Mesenchymal stem cell (in vitro differentiated cells and primary cell): ENCODE measurements around the gene ALPL.

ENCODE experiments used
- DNase-seq: peaks from one replicate; pipeline ENCODE4 v3.0.0-alpha.2; 2013
- H2AFZ ChIP-seq: one replicate; pipeline ENCODE4 v1.6.1; 2013; ENCODE audit warnings: low read depth, mild to moderate bottlenecking, control low read depth, inconsistent platforms, low read length, moderate library complexity
- H2AK5ac ChIP-seq: 2 replicates; pipeline ENCODE4 v1.6.1; 2013; ENCODE audit warnings: low read length, moderate library complexity, mild to moderate bottlenecking, inconsistent platforms; ENCODE audit not compliant: severe bottlenecking
- H2BK120ac ChIP-seq: one replicate; pipeline ENCODE4 v1.6.1; 2013; ENCODE audit warnings: low read depth, mild to moderate bottlenecking, inconsistent platforms, low read length, moderate library complexity
- H2BK12ac ChIP-seq, 2 experiments: one replicate each; pipeline ENCODE4 v1.6.1; 2013; ENCODE audit warnings: inconsistent platforms in 2 of 2, low read length in 2 of 2, mild to moderate bottlenecking in 2 of 2, moderate library complexity in 2 of 2, control low read depth in 1 of 2
- H2BK15ac ChIP-seq: one replicate; pipeline ENCODE4 v1.6.1; 2013; ENCODE audit warnings: mild to moderate bottlenecking, low read depth, inconsistent platforms; ENCODE audit not compliant: poor library complexity, severe bottlenecking
- H2BK5ac ChIP-seq: 2 replicates; pipeline ENCODE4 v1.6.1; 2013; ENCODE audit warnings: low read depth, mild to moderate bottlenecking, low read length, control low read depth, inconsistent platforms; ENCODE audit not compliant: poor library complexity, severe bottlenecking
- H3K14ac ChIP-seq, 2 experiments: one replicate each; pipeline ENCODE4 v1.6.1; 2013; ENCODE audit warnings: inconsistent platforms in 2 of 2, low read length in 2 of 2, control low read depth in 1 of 2, mild to moderate bottlenecking in 1 of 2, moderate library complexity in 1 of 2
- H3K18ac ChIP-seq, 2 experiments: one replicate each; pipeline ENCODE4 v1.6.1; 2013; ENCODE audit warnings: inconsistent platforms in 2 of 2, low read length in 2 of 2, control low read depth in 1 of 2, low read depth in 1 of 2, mild to moderate bottlenecking in 1 of 2
- H3K23ac ChIP-seq, 2 experiments: one replicate each; pipeline ENCODE4 v1.6.1; 2013; ENCODE audit warnings: inconsistent platforms in 2 of 2, low read length in 2 of 2, mild to moderate bottlenecking in 2 of 2, moderate library complexity in 2 of 2, control low read depth in 1 of 2
- H3K27ac ChIP-seq: 2 replicates; pipeline ENCODE4 v1.5.1; 2013; ENCODE audit warnings: mild to moderate bottlenecking, moderate library complexity, low read length, control low read depth, inconsistent platforms; ENCODE audit not compliant: poor library complexity, severe bottlenecking
- H3K27me3 ChIP-seq, 2 experiments: 2 replicates each; pipeline versions ENCODE4 v1.6.1 to v1.7.0; 2013; ENCODE audit warnings: low read length in 2 of 2, mild to moderate bottlenecking in 2 of 2, moderate library complexity in 2 of 2, control low read depth in 1 of 2, inconsistent platforms in 1 of 2; ENCODE audit not compliant: control insufficient read depth in 1 of 2, insufficient read depth in 1 of 2
- H3K36me3 ChIP-seq, 2 experiments: 2 replicates each; pipeline versions ENCODE4 v1.6.1 to v1.7.0; 2013; ENCODE audit warnings: low read length in 2 of 2, control low read depth in 1 of 2, inconsistent platforms in 1 of 2, low read depth in 1 of 2, mild to moderate bottlenecking in 1 of 2; ENCODE audit not compliant: insufficient read depth in 2 of 2, control insufficient read depth in 1 of 2
- H3K4ac ChIP-seq, 2 experiments: one replicate each; pipeline ENCODE4 v1.6.1; 2013; ENCODE audit warnings: inconsistent platforms in 2 of 2, low read length in 2 of 2, mild to moderate bottlenecking in 2 of 2, moderate library complexity in 2 of 2, control low read depth in 1 of 2, low read depth in 1 of 2
- H3K4me1 ChIP-seq: 2 replicates; pipeline ENCODE4 v1.6.1; 2013; ENCODE audit warnings: low read depth, low read length, control low read depth; ENCODE audit not compliant: control insufficient read depth, insufficient read depth
- H3K4me2 ChIP-seq: 2 replicates; pipeline ENCODE4 v1.6.1; 2013; ENCODE audit warnings: low read length, mild to moderate bottlenecking, inconsistent platforms; ENCODE audit not compliant: poor library complexity, severe bottlenecking
- H3K4me3 ChIP-seq, 2 experiments: 2 replicates each; pipeline versions ENCODE4 v1.5.1 to v1.7.0; 2013; ENCODE audit warnings: low read length in 2 of 2, mild to moderate bottlenecking in 2 of 2, control low read depth in 1 of 2, low read depth in 1 of 2; ENCODE audit not compliant: insufficient read depth in 1 of 2
- H3K79me1 ChIP-seq: replicated peaks from 2 replicates; pipeline ENCODE4 v1.6.1; 2013; ENCODE audit warnings: mild to moderate bottlenecking, control low read depth, low read length, inconsistent platforms; ENCODE audit not compliant: poor library complexity, severe bottlenecking
- H3K9ac ChIP-seq: 2 replicates; pipeline ENCODE4 v1.7.0; 2013; ENCODE audit warnings: mild to moderate bottlenecking, low read length, moderate library complexity
- H3K9me3 ChIP-seq: 2 replicates; pipeline ENCODE4 v1.7.0; 2013; ENCODE audit warnings: mild to moderate bottlenecking, low read length; ENCODE audit not compliant: control insufficient read depth
- H4K8ac ChIP-seq: one replicate; pipeline ENCODE4 v1.6.1; 2013; ENCODE audit warnings: inconsistent platforms, mild to moderate bottlenecking, low read length, moderate library complexity
- H4K91ac ChIP-seq: one replicate; pipeline ENCODE4 v1.6.1; 2013; ENCODE audit warnings: mild to moderate bottlenecking, low read length, inconsistent platforms
- WGBS: methylation state at CpG from one replicate; pipeline ENCODE4 v1.1.7; 2013; ENCODE audit warnings: mixed read lengths; 5-methylcytosine and 5-hydroxymethylcytosine counted together

ALPL gene

DNA sequence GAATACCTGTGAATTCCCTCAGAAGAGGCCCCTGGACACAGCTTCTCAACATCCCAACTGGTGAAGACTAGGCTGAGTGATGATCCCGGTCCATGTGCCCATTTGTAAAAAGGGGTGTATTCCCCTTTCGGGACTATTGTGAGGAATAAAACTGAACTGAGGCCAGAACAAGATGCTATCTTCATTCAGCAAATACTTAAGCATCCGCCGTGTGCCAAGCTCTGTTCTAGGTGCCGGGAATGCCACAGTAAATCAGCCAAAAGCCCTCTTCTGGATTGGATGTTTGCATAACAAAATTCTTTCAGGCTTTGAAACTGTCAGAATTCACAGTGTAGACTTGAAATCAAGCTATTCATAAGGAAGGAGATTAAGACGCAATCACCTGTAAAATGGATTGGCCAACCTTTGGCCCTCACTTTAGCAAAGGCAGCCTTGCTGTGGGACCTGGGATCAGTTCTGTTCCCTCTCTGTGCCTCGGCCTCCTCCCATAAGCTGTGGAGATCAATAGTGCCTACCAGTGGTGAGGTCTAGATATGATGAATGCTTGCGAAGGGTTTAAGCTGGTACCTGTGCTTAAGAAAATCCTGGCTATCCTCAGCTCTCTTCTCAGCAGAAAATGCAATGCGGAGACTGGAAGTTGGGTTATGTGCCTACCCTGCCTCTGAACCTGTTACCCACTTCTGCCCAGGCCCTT lies 1.8 kb downstream of the ALPL start:
- Histone ChIP-seq H3K4me2 (no peak overlapping the region), H3K9ac (peak overlapping the region; percentile 56), H4K8ac (peak overlapping the region; percentile 10), H3K36me3 (no peaks in the 10 kb centered on the region), H2AK5ac (peak overlapping the region; percentile 73), H3K4me3 (peak overlapping the region in 1 of 2 experiments; percentile 79), H3K14ac (peak overlapping the region in 1 of 2 experiments; percentile 63), H3K9me3 (no peaks in the 10 kb centered on the region), H2BK15ac (no peak overlapping the region), H3K27ac (peak overlapping the region; percentile 77), H4K91ac (peak overlapping the region; percentile 52), H2AFZ (no peak overlapping the region), H3K79me1 (no peaks in the 10 kb centered on the region), H3K27me3 (peaks cover 10 to 59% of the 10 kb centered on the region in 2 experiments), H3K4ac (no peak overlapping the region), H3K23ac (no peak overlapping the region), H3K4me1 (peaks cover 40% of the 10 kb centered on the region), H2BK5ac (no peak overlapping the region), H2BK120ac (no peak overlapping the region), H3K18ac (peak overlapping the region in 1 of 2 experiments; percentile 76), H2BK12ac (peak overlapping the region; percentile 68 to 75)
- WGBS, result 93% methylated on average over 9 of the region's 9 CpGs
- no peak for DNase-seq

DNA sequence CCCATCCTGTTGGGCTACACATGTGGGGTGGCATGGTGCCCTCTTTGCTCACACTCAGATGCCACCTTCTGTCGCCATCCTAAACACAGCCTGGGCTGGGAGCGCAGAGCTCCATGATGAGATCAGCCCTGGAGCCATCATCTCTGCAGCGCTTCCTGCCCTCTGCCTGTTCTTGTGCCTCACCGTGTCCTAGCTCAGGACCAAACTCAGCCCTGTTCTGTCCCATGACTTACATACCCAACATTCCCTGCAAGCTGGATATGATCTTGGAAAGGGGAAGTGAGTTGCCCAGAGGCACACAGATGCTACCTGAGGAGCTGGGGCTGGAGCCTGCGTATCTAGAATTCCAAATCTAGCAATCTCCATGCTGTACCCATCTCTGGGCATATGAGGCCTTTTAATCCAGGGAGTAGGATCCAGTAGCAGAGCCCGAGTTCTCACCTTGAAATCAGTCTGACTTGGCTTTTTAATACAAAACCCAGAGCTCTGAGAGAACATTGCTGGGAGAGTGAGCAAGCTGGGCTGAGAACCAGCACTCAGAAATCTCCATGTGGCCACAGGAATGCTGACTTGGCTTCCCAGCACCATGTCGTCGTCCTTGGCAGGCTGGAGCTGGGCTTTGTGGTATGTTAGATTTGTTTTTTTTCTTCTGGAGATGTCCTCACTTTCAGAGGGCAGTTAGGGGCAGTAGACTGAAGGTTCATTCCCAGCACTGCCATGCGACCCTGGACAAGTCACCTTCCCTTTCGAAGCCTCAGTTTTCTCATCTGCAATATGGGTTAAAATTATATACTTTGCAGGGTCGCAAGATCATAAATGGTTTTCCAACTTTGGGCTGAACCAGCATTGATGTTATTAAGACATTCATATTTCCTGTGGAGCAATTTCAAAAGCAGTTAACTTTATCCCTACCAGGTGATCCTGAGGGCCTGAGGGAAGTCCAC lies 2.6 kb downstream of the ALPL start:
- peak overlapping the region; percentile 10 for H4K8ac ChIP-seq
- H3K27ac ChIP-seq, result peak overlapping the region; percentile 77
- H3K18ac ChIP-seq, result peak overlapping the region in 1 of 2 experiments; percentile 76
- H2AFZ ChIP-seq, result no peak overlapping the region
- H3K27me3 ChIP-seq, result peaks cover 4 to 50% of the 10 kb centered on the region in 2 experiments
- H3K36me3 ChIP-seq, result no peaks in the 10 kb centered on the region
- no peaks in the 10 kb centered on the region for H3K79me1 ChIP-seq
- H3K23ac ChIP-seq, result no peak overlapping the region
- no peak overlapping the region for H2BK15ac ChIP-seq
- H3K9me3 ChIP-seq, result no peaks in the 10 kb centered on the region
- peaks cover 40% of the 10 kb centered on the region for H3K4me1 ChIP-seq
- no peak overlapping the region for H2BK5ac ChIP-seq
- peak overlapping the region in 1 of 2 experiments; percentile 79 for H3K4me3 ChIP-seq
- H3K4me2 ChIP-seq, result no peak overlapping the region
- peak overlapping the region; percentile 52 for H4K91ac ChIP-seq
- H2BK12ac ChIP-seq, result peak overlapping the region; percentile 68 to 75
- peak overlapping the region; percentile 56 for H3K9ac ChIP-seq
- H2BK120ac ChIP-seq, result no peak overlapping the region
- WGBS, result 70% methylated on average over 8 of the region's 11 CpGs
- H3K14ac ChIP-seq, result peak overlapping the region in 1 of 2 experiments; percentile 63
- no peak overlapping the region for H3K4ac ChIP-seq
- DNase-seq, result peak; percentile 94
- peak overlapping the region; percentile 73 for H2AK5ac ChIP-seq

DNA sequence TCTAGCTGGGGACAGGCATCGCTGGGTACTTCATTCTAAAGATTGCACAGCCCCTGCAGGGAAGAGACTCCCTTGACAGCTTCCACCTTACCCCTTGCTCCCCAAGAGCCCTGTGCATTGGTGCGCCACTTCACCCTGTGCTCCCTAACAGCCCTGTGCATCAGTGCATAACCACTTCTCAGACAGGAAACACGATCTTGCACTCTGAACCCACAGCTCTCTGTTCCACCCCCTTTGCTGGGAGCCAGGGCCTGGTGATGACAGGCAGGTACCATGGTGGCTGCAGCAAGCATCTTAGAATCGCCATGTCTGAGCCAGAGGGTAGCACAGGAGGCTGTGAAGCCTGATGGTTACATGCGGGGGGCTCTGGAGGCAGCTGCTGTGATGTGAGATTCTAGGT lies 5.0 kb downstream of the ALPL start:
- Histone ChIP-seq H2BK15ac (no peak overlapping the region), H3K27ac (no peak overlapping the region)
- WGBS, result 78% methylated on average over 5 of the region's 5 CpGs

DNA sequence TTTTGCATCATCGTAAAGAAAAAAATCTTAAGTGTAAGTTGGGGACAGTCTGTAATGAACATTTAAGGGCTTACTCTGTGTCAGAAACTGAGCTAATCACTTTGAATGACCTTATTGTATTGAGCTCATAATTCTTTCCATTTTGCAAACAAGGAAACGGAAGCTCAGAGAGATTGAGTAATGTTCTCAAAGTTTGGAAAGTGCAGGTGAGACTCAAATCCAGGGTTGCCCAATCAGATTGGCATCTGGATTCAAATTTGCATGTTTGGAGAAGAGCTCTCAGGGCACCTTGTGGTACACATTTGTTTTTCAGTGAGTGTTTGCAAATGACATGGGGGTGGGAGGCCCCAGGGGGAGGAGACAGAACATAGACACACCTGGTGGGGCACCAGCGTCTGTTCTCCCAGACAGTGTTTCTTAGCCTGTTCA lies 8.0 kb downstream of the ALPL start:
- H3K18ac ChIP-seq, result no peak overlapping the region
- H4K91ac ChIP-seq, result no peak overlapping the region
- H2BK5ac ChIP-seq, result no peak overlapping the region
- H2AK5ac ChIP-seq, result no peak overlapping the region
- H3K4me1 ChIP-seq, result peaks cover 19% of the 10 kb centered on the region
- no peak overlapping the region for H2BK12ac ChIP-seq
- H2BK15ac ChIP-seq, result no peak overlapping the region
- 84% methylated on average over 3 of the region's 3 CpGs for WGBS
- no peaks in the 10 kb centered on the region for H3K9me3 ChIP-seq
- no peak overlapping the region for H4K8ac ChIP-seq
- no peak overlapping the region for H3K4me3 ChIP-seq
- H3K9ac ChIP-seq, result no peak overlapping the region
- peaks cover 0 to 24% of the 10 kb centered on the region in 2 experiments for H3K27me3 ChIP-seq
- H2AFZ ChIP-seq, result no peak overlapping the region
- H3K79me1 ChIP-seq, result no peaks in the 10 kb centered on the region
- H2BK120ac ChIP-seq, result no peak overlapping the region
- H3K23ac ChIP-seq, result no peak overlapping the region
- H3K4me2 ChIP-seq, result no peak overlapping the region
- H3K14ac ChIP-seq, result no peak overlapping the region
- H3K36me3 ChIP-seq, result no peaks in the 10 kb centered on the region
- DNase-seq, result no peak
- no peak overlapping the region for H3K27ac ChIP-seq
- H3K4ac ChIP-seq, result no peak overlapping the region

More for the DNA sequence above, 5.0 kb downstream of the ALPL start:
- H3K23ac ChIP-seq, result no peak overlapping the region
- H3K9me3 ChIP-seq, result no peaks in the 10 kb centered on the region
- no peak overlapping the region for H2BK12ac ChIP-seq
- H2BK5ac ChIP-seq, result no peak overlapping the region
- H3K4me3 ChIP-seq, result no peak overlapping the region
- H3K14ac ChIP-seq, result no peak overlapping the region
- no peak overlapping the region for H3K9ac ChIP-seq
- H2BK120ac ChIP-seq, result no peak overlapping the region
- no peak overlapping the region for H3K4ac ChIP-seq
- no peak overlapping the region for H2AFZ ChIP-seq
- no peak overlapping the region for H2AK5ac ChIP-seq
- no peak overlapping the region for H4K91ac ChIP-seq
- H3K27me3 ChIP-seq, result peaks cover 3 to 35% of the 10 kb centered on the region in 2 experiments
- DNase-seq, result no peak
- no peaks in the 10 kb centered on the region for H3K36me3 ChIP-seq
- no peak overlapping the region for H3K18ac ChIP-seq
- no peak overlapping the region for H4K8ac ChIP-seq
- H3K4me2 ChIP-seq, result no peak overlapping the region
- peaks cover 32% of the 10 kb centered on the region for H3K4me1 ChIP-seq
- no peaks in the 10 kb centered on the region for H3K79me1 ChIP-seq
